ENCODE data around the gene CUX1.

DNA sequence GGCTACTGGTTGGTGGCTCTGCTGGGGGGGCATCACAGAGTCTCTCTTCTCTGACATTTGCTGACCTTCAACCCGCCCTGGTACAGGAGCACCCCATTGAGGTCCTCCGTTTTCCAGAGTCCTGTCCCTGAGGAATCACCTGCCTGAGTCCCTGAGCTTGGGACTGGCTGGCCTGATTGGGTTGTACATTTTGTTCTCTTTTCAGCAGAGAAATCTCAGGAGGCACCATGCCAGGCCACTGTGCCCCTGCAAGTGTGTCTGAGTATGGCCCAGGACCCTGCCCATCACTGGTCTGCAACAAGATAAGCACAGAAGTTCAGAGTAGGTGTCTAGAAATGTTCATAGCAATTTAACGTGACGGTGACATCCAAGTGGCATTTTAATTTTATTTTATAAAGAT is 131.2 kb downstream of the CUX1 start:
- TF ChIP-seq CTCF (IDR thresholded peaks at IDR 0.05; ENCODE audit: borderline replicate concordance, extremely low read depth, low read length, poor library complexity, severe bottlenecking) (no peak), EZH2 (IDR thresholded peaks at IDR 0.05; ENCODE audit: borderline replicate concordance, low read depth, low read length, severe bottlenecking) (no peak)
